B cell (primary cell): Measurements from ENCODE around the gene NFKBIB. TPM values are rescaled to one million over a fixed set of nuclear protein-coding genes. Genes with fewer than 3 reads are reported as not detected.

Experiments
- ATAC-seq: fragments of 200-7000 bp; cut with Tn5 transposase; one replicate; pipeline ENCODE4 v1.10.0; 2021; ENCODE audit warnings: low read depth, mild to moderate bottlenecking, moderate number of reproducible peaks, moderate library complexity
- CTCF ChIA-PET: fragments of 350-600 bp; sonication (Branson Sonifier 250); formaldehyde crosslinking; loops from one replicate; lab custom pipeline; 2021; ENCODE audit warnings: antibody characterized with exemption, inconsistent platforms; lab: Charles Lee
- POLR2A ChIA-PET: fragments of 350-600 bp; sonication (Branson Sonifier 250); formaldehyde crosslinking; loops from one replicate; lab custom pipeline; 2021; ENCODE audit warnings: antibody characterized with exemption; lab: Charles Lee
- DNase-seq: peaks from one replicate; pipeline ENCODE4 v3.0.0; 2013
- H2AFZ ChIP-seq: 2 replicates; pipeline ENCODE4 v1.6.1; 2012; ENCODE audit warnings: mild to moderate bottlenecking, low read depth, low read length; ENCODE audit not compliant: insufficient read depth, poor library complexity, severe bottlenecking
- H3K27ac ChIP-seq, 2 donors: 1 replicate in 1 of 2; 2 replicates in 1 of 2; pipeline ENCODE4 v1.5.1; 2012 to 2013; ENCODE audit warnings: low read length in 2 of 2, mild to moderate bottlenecking in 2 of 2, moderate library complexity in 1 of 2
- H3K27me3 ChIP-seq, 4 experiments: fragments of 200-600 bp in 1 of 4; sonication (generic) in 1 of 4; replicated peaks in 1 of 4; 1 replicate in 2 of 4; 2 replicates in 2 of 4; pipeline versions ENCODE4 v1.6.1 to v1.7.0; 2013 to 2016; ENCODE audit warnings: low read length in 3 of 4, mild to moderate bottlenecking in 2 of 4, mixed read lengths in 1 of 4, moderate library complexity in 1 of 4; ENCODE audit not compliant: insufficient read depth in 4 of 4, control insufficient read depth in 3 of 4; ENCODE audit errors: control extremely low read depth in 1 of 4
- H3K36me3 ChIP-seq, 2 experiments: replicated peaks in 1 of 2; 1 replicate in 1 of 2; 2 replicates in 1 of 2; pipeline versions ENCODE4 v1.6.1 to v1.7.1; 2013; ENCODE audit warnings: low read length in 1 of 2; ENCODE audit not compliant: insufficient read depth in 2 of 2, control insufficient read depth in 1 of 2; ENCODE audit errors: control extremely low read depth in 1 of 2, extremely low read depth in 1 of 2
- H3K4me1 ChIP-seq, 2 donors: fragments of 200-600 bp in 1 of 2; sonication (generic) in 1 of 2; 1 replicate in 1 of 2; 2 replicates in 1 of 2; pipeline versions ENCODE4 v1.5.1 to v1.6.1; 2013 to 2017; ENCODE audit warnings: low read length in 2 of 2; ENCODE audit not compliant: control insufficient read depth in 2 of 2, insufficient read depth in 2 of 2
- H3K4me2 ChIP-seq: replicated peaks from 2 replicates; pipeline ENCODE3; 2012; ENCODE audit warnings: mild to moderate bottlenecking, low read depth, low read length; ENCODE audit not compliant: poor library complexity, severe bottlenecking
- H3K4me3 ChIP-seq, 5 experiments: fragments of 200-600 bp in 1 of 5; sonication (generic) in 1 of 5; 1 replicate in 3 of 5; 2 replicates in 2 of 5; pipeline versions ENCODE4 v1.5.1 to v1.7.0; 2011 to 2016; ENCODE audit warnings: low read length in 4 of 5, mild to moderate bottlenecking in 4 of 5, low read depth in 2 of 5, control low read depth in 1 of 5, moderate library complexity in 1 of 5; ENCODE audit not compliant: insufficient read depth in 1 of 5; ENCODE audit errors: control extremely low read depth in 1 of 5, extremely low read depth in 1 of 5
- H3K79me2 ChIP-seq: fragments of 200-600 bp; sonication (generic); one replicate; pipeline ENCODE4 v1.6.0; 2016; ENCODE audit warnings: low read length; ENCODE audit not compliant: control insufficient read depth, insufficient read depth
- H3K9ac ChIP-seq: fragments of 200-600 bp; sonication (generic); 2 replicates; pipeline ENCODE4 v1.6.1; 2017; ENCODE audit warnings: mild to moderate bottlenecking, low read length, moderate library complexity
- H3K9me3 ChIP-seq, 3 donors: one replicate each; pipeline versions ENCODE4 v1.6.1 to v1.7.1; 2013; ENCODE audit warnings: low read length in 2 of 3; ENCODE audit not compliant: control insufficient read depth in 2 of 3, insufficient read depth in 1 of 3; ENCODE audit errors: control extremely low read depth in 1 of 3
- H4K20me1 ChIP-seq: 2 replicates; pipeline ENCODE4 v1.6.0; 2012; ENCODE audit warnings: mild to moderate bottlenecking, low read length; ENCODE audit not compliant: insufficient read depth, control insufficient read depth, poor library complexity, severe bottlenecking
- H3K27ac Mint-ChIP-seq: one replicate; pipeline ENCODE4 v1.8.0; 2021; ENCODE audit warnings: mixed read lengths
- H3K27me3 Mint-ChIP-seq: one replicate; pipeline ENCODE4 v1.8.0; 2021; ENCODE audit warnings: mixed read lengths
- H3K4me1 Mint-ChIP-seq: one replicate; pipeline ENCODE4 v1.8.0; 2021; ENCODE audit warnings: mixed read lengths
- H3K4me3 Mint-ChIP-seq: one replicate; pipeline ENCODE4 v1.8.0; 2021; ENCODE audit warnings: mixed read lengths
- H3K9me3 Mint-ChIP-seq: one replicate; pipeline ENCODE4 v1.8.0; 2022; ENCODE audit warnings: mixed read lengths; ENCODE audit not compliant: insufficient read depth
- CTCF ChIP-seq: fragments of 200-600 bp; IDR thresholded peaks from one replicate; pipeline ENCODE4 v1.8.0; 2022; ENCODE audit warnings: antibody characterized with exemption, mild to moderate bottlenecking
- EZH2 ChIP-seq: IDR thresholded peaks from 2 replicates; pipeline ENCODE4 v1.6.1; 2012; ENCODE audit warnings: borderline replicate concordance, low read depth, mild to moderate bottlenecking, moderate library complexity, low read length; ENCODE audit not compliant: insufficient read depth, poor library complexity, severe bottlenecking
- WGBS: methylation state at CpG from one replicate; pipeline ENCODE4 v1.1.5; 2013; ENCODE audit warnings: missing lambda C conversion rate; ENCODE audit not compliant: insufficient coverage; 5-methylcytosine and 5-hydroxymethylcytosine counted together
- intact Hi-C: fragments of 100-400 bp; cut with micrococcal nuclease; formaldehyde crosslinking; loops from one replicate; pipeline ENCODE4 v1.10.0; 2022
- polyA plus RNA-seq: library from polyadenylated mRNA; depleted of rRNA; stranded (reverse); fragments of >200 nt; gene quantifications from 2 replicates; pipeline ENCODE4 v1.2.3, GENCODE V29; 2012
- total RNA-seq, 2 donors: library from RNA; stranded (reverse); fragments of 120-200 nt in 1 of 2; gene quantifications; 1 replicate in 1 of 2; 2 replicates in 1 of 2; pipeline versions ENCODE4 v1.2.3 to v1.2.4, GENCODE V29; 2013 to 2022

NFKBIB gene
- total and polyA plus RNA-seq, 2 donors (not counting 1 experiment from before 2014, with no cell fraction given) = 30.3 to 54.4 TPM

- no peaks in the 10 kb centered on the region for H3K27me3 ChIP-seq
- no peaks in the 10 kb centered on the region for H3K9me3 ChIP-seq
- no peak overlapping the region for H3K4me3 ChIP-seq
- no peak overlapping the region for H3K9ac ChIP-seq
- peaks cover 44% of the 10 kb centered on the region for H3K79me2 ChIP-seq
- no peak overlapping the region for H2AFZ ChIP-seq
- H3K9me3 Mint-ChIP-seq = no peaks in the 10 kb centered on the region
- TF ChIP-seq EZH2 (no peak), CTCF (no peak)
- H3K27me3 Mint-ChIP-seq = no peaks in the 10 kb centered on the region
- no peak overlapping the region for H3K27ac Mint-ChIP-seq
- CTCF ChIA-PET = interaction anchor here (0.6 to 0.7 kb wide), 2 partner anchors 25 to 476 kb away, joined by 3 to 4 read pairs; no protein-coding TSS in a partner anchor
- no peak overlapping the region for H3K4me3 Mint-ChIP-seq
- H4K20me1 ChIP-seq = no peaks in the 10 kb centered on the region
- POLR2A ChIA-PET = no interaction called here
- ATAC-seq = no peak
- H3K27ac ChIP-seq = no peak overlapping the region
- H3K4me1 Mint-ChIP-seq = peaks cover 4% of the 10 kb centered on the region
- intact Hi-C loops = no loop called here
- no peak overlapping the region for H3K4me2 ChIP-seq
- no peak for DNase-seq
- 98% methylated on average over 6 of the region's 6 CpGs for WGBS
- peaks cover 3 to 11% of the 10 kb centered on the region in 2 donors for H3K4me1 ChIP-seq
- H3K36me3 ChIP-seq = peaks cover 0 to 23% of the 10 kb centered on the region in 2 experiments
Observed at GRCh38 chr19:38891771-38892170, 8.0 kb upstream of the NFKBIB start.

GRCh38 chr19:38892841-38893240, 6.9 kb upstream of the NFKBIB start:
- no peak overlapping the region for H3K4me3 Mint-ChIP-seq
- intact Hi-C loops = no loop called here
- no peaks in the 10 kb centered on the region for H3K9me3 Mint-ChIP-seq

More at GRCh38 chr19:38892841-38893240, 6.9 kb upstream of the NFKBIB start:
- POLR2A ChIA-PET = no interaction called here
- WGBS = 100% methylated on average over 2 of the region's 5 CpGs
- no peaks in the 10 kb centered on the region for H4K20me1 ChIP-seq
- DNase-seq (no peak), ATAC-seq (no peak)
- H3K27ac ChIP-seq = no peak overlapping the region
- H3K9ac ChIP-seq = no peak overlapping the region
- H3K4me3 ChIP-seq = no peak overlapping the region
- Mint-ChIP-seq H3K27me3 (no peaks in the 10 kb centered on the region), H3K27ac (no peak overlapping the region), H3K4me1 (peaks cover 5% of the 10 kb centered on the region)
- H3K79me2 ChIP-seq = peaks cover 49% of the 10 kb centered on the region
- H3K9me3 ChIP-seq = no peaks in the 10 kb centered on the region
- CTCF ChIA-PET = interaction anchor here (1.0 kb wide), 1 partner anchor 107 kb away, joined by 4 read pairs; no protein-coding TSS in a partner anchor
- no peak for TF ChIP-seq CTCF
- TF ChIP-seq EZH2 = no peak
- peaks cover 0 to 23% of the 10 kb centered on the region in 2 experiments for H3K36me3 ChIP-seq
- H3K4me1 ChIP-seq = peaks cover under 1 to 5% of the 10 kb centered on the region in 2 donors
- no peaks in the 10 kb centered on the region for H3K27me3 ChIP-seq
- H3K4me2 ChIP-seq = no peak overlapping the region
- no peak overlapping the region for H2AFZ ChIP-seq
